HG02938 (cell line): Measurements from ENCODE around the gene HLA-DOB.
"Not testable (repeated sequence)": the region's sequence is repeated elsewhere in the genome, so short reads cannot be mapped to it uniquely, and the experiment has no call there.

ENCODE experiments used
- ATAC-seq: cut with Tn5 transposase; IDR thresholded peaks from one replicate; pipeline ENCODE4 v1.9.1; 2021; ENCODE audit warnings: mild to moderate bottlenecking, moderate library complexity; ENCODE audit not compliant: unreplicated experiment

The HLA-DOB gene

DNA sequence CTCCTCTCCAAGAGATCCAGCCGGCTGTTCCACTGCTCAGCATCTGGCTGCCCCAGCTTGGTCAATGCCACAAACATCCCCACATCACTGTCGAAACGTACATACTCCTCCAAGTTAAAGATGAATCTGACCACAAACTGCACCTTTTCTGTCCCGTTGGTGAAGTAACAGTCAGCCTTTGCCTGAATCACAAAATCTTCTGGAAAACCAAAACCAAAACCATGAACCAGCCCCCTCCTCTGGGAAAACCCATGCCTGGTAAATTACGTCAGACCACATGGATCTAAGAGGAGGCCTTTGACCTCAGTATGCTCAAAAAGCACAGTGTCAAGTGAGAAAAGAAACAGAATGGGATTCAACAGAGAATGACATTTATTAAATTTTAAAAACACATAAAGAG is 1.7 kb downstream of the HLA-DOB start:
- no peak for ATAC-seq

DNA sequence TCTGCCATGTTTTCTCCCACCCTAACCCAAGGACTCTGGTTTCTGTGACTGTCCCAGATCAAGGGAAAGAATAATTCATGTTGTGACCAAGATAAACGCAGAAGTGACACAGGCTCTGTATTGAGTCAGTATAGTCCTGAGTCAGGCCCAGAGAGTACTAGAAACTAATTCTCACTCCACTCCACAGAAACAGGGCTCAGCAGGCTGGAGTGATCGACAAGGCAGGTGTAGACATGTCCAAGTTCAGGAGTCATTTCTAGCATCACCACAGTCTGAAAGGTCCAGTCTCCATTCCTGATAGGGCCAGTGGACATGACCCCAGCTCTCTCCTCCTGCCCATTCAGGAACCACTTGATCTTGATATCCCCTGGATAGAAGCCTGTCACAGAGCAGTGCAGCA is 2.7 kb downstream of the HLA-DOB start:
- ATAC-seq: no peak

DNA sequence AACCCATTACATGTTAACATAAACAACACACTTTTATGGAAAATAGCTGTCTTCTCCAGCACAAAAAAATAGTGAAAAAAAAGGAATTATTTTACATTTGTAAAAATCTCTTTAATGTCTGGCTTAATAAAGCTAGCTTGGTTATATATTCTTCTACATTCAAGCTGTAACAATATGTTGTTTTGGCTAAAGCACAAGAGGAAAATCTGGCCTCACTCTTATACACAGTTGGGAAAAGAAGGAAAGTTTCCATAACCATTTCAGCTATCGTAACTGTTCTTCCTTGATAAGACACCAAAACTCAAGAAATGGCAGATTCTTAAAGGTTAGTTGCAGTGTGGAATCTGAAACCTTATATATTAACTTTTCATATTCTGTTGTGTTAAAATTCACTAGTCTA is 7.6 kb downstream of the HLA-DOB start:
- no peak for ATAC-seq

DNA sequence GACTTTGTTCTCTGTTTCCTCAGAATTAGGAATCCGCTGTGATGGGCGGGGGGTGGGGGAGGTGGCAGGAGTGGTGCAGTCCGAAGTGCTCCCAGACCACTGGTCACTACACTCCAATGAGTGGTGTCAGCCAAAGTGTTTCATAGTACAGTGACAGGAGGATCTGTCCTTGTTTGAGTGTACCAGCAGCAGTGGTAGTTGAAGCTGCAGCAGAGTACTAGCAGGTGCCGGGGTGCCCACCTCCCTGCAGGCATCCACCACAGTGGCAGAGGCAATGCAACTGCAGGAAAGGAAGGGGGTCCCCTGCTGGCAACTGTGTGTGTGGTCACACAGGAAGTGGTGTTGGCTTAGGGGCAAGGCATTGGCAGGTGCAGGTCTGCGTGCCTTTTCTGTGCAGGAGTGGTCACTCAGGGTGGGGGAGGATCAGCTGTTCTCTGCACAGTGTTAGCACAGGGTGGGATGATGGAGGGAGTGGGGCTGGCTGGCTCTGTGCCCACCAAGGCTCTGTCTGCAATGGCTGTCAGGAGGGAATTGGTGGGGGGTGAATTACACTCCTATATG is 9.7 kb downstream of the HLA-DOB start:
- no peak for ATAC-seq

DNA sequence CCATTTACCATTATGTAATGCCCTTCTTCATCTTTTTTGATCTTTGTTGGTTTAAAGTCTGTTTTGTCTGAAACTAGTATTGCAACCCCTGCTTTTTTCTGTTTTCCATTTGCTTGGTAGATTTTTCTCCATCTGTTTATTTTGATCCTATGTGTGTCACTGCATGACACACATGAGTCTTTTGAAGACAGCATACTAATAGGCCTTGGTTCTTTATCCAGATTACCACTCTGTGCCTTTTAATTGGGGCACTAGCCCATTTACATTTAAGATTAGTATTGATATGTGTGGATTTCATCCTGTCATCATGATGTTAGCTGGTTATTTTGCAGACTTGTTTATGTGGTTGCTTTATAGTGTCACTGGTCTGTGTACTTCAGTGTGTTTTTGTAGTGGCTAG is 11.4 kb downstream of the HLA-DOB start:
- not testable (repeated sequence) for ATAC-seq

DNA sequence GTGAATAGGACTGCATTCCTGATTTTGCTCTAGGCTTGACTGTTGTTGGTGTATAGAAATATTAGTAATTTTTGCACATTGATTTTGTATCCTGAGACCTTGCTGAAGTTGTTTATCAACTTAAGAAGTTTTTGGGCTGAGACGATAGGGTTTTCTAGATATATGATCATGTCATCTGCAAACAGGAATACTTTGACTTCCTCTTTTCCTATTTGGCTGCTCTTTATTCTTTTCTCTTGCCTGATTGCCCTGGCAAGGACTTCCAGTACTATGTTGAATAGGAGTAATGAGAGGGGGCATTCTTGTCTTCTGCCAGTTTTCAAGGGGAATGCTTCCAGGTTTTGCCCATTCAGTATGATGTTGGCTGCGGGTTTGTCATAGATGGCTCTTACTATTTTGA is 13.4 kb downstream of the HLA-DOB start:
- no peak for ATAC-seq

DNA sequence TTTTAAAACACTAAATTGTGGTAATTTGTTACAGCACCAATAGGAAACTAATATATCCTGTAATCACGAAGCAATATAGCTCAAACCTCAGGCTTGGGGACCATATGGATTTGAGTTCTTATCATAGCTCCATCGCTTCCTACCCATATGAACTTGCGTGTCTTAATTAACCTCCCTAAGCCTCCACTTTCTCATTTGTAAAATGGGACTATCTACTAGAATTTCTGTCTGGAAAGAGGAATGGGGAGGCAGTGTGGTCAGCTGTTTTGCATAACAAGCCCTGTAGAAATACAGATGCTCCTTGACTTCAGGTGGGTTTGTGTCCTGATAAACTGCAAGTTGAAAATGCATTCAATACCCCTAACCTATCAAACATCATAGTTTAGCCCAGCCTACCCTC is 17.1 kb downstream of the HLA-DOB start:
- ATAC-seq: no peak

DNA sequence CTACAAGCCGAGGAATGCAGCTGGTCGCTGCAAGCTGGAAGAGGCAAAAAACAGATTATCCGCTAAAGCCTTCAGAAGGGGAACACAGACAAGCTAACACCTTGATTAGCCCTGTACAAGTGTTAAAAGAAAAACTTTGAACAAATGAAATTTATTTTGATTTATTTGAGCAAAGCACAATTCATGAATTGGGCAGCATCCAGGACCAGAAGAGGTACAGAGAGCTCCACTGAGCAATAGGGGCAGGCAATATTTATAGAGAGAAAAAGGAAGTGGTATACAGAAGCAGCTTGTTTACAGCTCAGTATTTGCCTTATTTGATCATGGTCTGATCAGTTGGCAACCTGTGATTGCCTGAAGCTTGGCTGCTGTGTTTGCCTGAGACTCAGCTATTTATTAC is 17.6 kb downstream of the HLA-DOB start:
- no peak for ATAC-seq

DNA sequence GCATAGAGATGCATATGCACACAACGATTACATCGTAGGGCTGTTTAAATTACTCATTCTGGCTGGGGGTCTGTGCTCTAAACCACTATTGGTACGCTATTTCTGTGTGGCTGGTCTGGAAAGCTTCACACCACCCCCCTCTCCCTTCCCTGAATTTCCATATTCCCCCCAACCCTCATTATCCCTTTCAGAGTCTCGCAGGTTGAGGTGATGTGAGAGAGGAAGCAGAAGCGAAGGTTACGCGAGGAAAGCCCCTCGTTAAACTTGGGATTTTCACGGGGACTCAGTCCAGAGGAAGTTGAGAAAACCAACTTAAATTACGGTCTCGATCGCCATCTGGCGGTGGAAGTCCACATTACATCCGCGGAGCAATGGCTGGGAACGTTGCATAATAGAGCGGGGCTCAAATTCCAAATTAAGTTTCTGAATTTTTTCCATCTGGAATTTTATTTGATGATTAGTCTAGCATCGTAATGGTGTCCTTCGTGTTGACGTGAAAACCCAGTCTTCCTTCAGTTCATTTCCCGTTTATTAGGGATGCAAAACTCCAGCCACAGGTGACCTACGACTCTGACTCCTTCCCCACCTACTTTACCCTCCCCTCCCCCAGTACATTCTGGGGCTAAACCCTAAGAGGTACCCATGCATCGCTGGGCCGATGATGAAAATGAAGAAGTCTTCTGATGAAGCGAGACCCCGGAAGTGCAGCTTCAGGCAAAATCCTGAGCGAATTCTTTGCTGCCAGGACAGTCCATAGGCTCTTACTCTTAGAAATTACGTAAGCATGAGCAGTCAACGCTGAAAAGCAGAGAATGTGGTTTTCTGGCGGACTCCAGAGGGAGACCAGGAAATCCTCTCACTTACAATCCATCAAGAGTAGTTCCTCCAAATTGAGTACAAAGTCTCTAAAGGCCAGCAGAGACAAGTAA is 19.7 kb downstream of the HLA-DOB start:
- ATAC-seq: no peak

DNA sequence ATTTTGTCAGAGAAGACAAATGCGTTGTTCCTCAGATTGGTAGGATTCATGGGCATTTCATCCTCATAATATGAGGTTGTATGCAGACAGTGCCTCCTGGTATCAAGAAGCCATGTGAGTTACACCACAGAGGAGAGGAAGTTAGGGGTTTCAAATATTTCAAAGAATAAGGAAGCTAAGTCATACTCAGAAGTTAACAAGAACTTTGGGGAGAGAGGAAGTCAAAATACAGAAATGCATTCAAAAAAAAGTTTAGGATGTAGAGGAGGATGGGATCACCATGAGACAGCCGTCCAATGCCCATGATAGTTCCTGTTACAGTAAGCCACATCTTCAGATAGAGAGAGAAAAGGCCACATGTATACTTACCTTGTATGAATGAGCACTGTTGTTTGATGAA is 22.3 kb downstream of the HLA-DOB start:
- no peak for ATAC-seq

DNA sequence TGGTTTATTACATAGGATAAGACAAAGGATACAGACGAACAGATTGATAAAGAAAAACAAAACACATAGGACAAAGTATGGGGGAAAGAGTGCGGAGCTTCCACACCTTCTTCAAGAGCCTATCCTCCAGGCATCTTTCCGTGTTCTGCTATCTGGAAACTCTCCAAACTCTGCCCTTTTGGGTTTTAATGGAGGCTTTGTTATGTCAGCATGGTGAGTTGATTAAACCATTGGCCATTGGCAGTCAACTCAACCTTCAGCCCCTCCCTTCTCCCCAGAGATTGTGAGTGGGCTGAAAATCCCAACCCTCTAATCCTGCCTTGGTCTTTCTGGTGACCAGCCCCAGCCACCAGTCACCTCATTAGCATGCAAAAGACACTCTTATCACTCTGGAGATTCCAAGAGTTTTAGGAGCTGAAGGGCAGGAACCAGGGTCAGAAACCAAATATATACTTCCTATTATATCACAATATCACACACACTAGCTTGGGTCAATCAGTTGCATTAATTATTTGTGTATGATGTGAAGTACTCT is 23.8 kb downstream of the HLA-DOB start:
- no peak for ATAC-seq

DNA sequence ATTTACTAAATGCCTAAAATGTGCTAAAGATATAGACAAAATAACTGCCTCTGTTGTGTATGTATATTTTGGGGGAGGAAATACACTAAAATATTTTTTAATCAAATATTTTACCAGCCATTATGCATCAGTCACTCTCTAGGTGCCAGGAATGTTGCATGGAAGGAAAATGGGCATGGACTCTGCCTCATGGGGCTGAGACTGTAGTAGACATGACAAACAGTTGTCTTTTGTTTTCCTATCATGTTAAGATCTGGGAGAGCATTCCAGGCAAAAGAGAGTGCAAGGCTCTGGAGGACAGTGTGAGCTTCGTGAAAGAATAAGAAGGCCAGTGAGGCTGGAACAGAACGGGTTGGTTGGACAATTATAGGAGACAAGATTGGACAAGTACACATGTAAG is 26.5 kb downstream of the HLA-DOB start:
- no peak for ATAC-seq

DNA sequence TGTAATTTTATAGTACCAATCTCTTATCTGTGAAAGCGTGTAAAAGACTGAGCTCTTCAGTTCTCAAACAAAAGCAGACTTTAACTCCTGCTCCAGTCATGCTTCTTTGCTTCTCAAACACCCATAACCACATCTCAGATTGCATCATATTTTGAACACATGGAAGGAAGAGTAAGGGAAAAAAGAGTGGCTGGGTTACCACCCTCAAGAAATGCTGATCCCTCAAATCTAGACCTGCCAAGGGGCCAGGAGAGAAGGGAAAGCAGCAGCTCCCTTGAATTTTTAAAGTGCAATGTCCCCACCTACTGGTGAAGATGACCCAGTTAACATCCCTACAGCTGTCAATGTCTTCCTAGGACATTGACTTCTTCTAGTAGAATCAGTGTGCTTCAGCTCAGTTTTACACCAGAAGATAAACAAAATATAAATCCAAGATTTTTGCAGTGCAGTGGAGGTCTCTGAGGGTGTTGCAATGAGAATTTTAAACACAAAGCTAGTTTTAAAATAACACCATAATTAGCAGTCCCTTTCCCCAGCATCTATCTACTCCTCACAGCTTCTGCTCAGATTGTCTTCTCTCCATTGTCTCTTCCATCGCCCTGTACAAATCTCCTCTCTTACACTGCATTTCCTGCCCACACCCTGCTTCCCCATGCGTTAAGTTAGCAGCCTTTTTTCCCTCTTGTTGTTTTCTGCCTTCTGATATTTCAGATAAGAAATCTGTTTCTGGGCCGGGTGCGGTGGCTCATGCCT is 30.8 kb downstream of the HLA-DOB start:
- no peak for ATAC-seq

DNA sequence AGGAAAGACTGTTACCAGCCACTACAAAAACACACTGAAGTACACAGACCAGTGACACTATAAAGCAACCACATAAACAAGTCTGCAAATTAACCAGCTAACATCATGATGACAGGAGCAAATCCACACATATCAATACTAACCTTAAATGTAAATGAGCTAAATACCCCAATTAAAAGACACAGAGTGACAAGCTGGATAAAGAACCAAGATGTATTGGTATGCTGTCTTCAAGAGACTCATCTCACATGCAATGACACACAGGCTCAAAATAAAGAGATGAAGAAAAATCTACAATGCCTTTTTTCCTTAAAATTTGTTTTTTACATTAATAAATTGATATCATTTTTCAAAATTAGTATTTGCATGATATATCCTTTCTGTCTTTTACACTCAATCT is 33.9 kb downstream of the HLA-DOB start:
- not testable (repeated sequence) for ATAC-seq

DNA sequence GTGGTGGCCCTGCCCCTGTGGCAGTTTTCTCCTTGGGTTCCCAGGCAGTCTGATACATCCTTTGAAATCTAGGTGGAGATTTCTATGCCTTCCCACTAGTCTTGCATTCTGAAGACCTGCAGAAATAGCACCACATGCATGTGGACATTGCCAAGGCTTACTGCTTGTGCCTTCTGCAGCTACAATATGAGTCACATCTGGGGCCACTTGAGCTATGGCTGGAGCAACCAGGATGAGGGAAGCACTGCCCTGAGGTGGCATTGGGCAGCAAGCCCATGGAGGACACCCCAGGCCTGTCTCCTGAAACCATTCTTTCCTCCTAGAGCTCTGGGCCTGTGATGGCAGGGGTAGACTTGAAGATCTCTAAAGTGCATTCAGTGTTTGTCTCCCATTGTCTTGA is 37.8 kb downstream of the HLA-DOB start:
- ATAC-seq: no peak

DNA sequence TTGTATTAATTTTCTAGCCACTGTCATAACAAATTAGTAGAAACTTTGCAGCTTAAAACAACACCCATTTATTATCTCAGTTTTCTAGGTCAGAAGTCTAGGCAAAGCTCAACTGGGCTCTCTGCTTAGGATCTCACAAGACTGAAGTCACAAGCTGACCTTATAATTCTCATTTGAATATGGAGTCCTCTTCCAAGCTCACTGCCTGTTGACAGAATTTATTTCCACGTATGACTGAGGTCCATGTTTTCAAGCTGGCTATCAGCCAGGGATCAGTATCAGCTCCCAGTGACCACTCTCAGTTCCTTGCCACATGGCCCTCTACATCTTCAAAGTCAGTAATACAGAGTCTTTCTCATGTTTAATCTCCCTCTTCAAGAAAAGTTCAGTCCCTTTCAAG is 41.7 kb downstream of the HLA-DOB start:
- ATAC-seq: no peak

DNA sequence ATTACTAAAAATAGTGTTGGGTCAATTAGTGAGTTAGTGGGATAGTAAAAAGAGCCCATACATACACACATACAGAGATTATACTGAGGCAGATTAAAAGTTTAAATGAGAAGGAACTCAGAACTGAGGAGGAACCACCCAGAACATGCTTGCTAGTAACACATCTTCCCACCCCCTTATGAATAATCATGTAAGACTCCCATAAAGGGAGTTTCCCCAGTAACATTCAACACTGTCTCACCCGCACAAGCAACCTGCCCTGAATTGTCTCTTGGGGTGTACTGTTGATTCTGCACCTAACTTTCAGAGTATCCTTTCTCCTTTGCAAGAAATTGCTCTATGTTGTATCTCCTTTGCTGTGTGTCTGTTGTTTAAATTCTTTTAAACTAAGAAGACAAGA is 42.4 kb downstream of the HLA-DOB start:
- no peak for ATAC-seq

DNA sequence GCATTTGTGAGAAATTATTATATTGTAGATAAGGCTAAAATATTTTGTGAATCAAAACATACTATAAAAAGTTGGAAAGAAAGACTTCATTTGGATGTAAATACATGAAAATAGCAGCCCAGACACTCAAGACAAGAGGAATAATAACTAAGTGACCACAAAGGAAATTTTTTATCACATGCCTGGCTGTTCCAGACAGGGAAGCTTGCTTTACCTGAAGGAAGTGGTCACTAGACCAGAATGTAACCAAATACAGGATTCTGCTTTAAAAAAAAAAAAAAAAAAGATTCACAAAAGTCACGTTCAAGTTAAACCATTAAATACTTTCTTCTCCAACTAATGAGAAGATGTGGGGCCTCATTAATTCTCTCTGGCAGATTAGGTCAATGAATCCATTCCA is 44.1 kb downstream of the HLA-DOB start:
- ATAC-seq: no peak

DNA sequence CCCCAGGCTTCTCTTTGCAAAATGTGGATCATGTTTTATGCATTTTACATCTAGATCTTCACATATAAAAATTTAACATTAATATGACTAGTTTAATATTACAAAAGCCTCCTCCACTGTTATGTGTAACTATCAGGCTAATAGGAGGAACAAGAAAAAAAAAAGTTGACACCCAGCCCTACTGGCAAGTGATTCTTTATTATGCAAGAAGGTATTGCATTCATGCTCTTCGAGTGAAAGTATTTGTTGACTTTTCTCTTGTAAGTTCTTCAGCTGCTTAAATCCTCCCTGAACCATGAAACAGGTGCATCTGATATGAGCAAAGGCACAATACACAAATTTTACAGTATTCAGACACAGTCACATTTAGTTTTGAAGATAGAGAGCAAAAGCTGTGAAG is 52.8 kb downstream of the HLA-DOB start:
- no peak for ATAC-seq

DNA sequence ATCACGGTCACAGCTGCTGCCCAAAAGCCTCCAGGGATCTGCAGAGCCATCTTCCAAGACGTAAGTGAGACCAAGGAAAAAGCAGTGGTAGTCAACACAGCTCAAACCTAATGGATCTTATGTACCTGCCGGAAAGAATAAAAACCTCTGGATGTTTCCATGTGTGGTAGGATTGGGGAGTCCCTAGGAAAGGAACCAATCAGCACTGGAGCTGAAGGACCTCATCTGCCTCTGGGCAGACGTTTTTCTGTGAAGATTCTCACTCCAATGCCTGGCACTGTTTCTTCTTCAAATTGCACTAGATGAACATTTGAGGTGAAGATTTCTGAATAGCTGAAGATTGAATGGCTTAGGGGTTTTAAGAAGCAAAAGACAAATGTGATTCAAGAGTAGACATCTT is 53.4 kb downstream of the HLA-DOB start, which contains the start of gene HLA-DQB2:
Gene HLA-DQB2 (minus strand): TSS at position 112 of the 400 bp plus-strand sequence. CDS start 62 bp downstream, at position 50.
- no peak for ATAC-seq
